Activated CD4-positive, alpha-beta T cell treated with anti-CD3 and anti-CD28 coated beads, Interleukin-2, Interleukin-6, amounts not matched to agents 100 ng/mL and 50 ng/mL, durations not matched to agents 16 hours and 8 hours (primary cell): ENCODE results near the gene STX18.
"Not testable (repeated sequence)": the region's sequence is repeated elsewhere in the genome, so short reads cannot be mapped to it uniquely, and the experiment has no call there.

ENCODE experiments used
- DNase-seq: peaks from one replicate; pipeline ENCODE4 v3.0.0-alpha.2; 2020

The STX18 gene

DNA sequence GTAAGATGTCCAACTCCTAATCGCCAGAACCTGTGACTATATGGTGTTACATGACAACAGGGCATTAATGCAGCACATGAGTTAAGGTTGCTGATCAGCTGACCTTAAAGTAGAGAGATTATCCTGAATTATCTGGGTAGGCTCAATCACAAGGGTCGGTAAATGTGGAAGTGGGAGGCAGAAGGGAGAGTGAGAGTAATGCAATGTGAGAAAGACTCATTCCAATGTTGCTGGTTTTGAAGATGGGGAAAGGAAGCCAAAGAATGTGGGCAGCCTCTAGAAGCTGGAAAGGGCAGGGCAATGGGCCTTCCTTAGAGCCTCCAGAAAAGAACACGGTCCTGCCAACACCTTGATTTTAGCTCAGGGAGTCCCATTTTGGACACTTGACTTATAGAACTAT, 67.4 kb downstream of the STX18 start:
- DNase-seq, result no peak

GRCh38 chr4:4472344-4472958, 69.4 kb downstream of the STX18 start:
- no peak for DNase-seq

- DNase-seq, result no peak
Observed at GRCh38 chr4:4471195-4471594, 70.7 kb downstream of the STX18 start.

GRCh38 chr4:4470208-4470607, 71.6 kb downstream of the STX18 start:
- no peak for DNase-seq

GRCh38 chr4:4465238-4465637, 76.6 kb downstream of the STX18 start:
- not testable (repeated sequence) for DNase-seq

DNA sequence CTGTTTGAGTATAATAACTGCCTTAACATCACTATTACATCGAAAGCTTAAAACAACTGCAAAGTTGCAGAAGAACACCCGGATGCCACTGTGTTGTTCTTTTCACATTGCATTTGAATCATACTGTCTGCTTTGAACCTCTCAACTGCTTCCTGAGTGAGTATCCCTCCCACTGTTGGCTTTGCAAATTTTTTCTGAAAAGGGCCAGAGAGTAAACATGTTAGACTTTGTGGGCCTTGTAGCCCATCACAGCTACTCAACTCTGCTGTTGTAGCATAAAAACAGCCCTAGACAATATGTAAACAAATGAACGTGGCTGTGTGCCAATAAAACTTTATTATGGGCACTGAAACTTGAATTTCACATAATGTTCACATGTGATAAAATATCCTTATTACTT, 78.9 kb downstream of the STX18 start:
- DNase-seq, result no peak

- peak; percentile 28 for DNase-seq
Observed at GRCh38 chr4:4461850-4462249, 80.0 kb downstream of the STX18 start.

- no peak for DNase-seq
Observed at GRCh38 chr4:4461178-4461577, 80.7 kb downstream of the STX18 start.

GRCh38 chr4:4460759-4461158, 81.1 kb downstream of the STX18 start:
- DNase-seq, result peak; percentile 45

DNA sequence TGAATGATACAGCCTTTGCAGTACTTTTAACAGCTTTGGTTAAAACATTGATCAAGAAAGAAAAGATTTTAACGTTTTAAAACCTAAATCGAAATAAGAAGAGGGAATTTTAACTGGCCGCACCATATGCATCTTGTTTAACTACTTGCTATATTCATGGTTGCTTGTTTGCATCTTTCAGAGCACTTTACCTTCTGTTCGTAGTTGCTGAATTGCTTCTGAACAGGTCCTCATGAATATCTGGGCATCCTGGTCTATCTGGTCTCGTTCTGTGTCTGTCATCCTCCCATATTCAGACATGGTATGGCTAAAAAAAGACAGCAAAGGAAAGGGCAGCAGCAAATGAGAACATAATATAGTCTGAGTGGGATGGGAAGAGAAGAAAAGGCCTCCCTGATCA, 82.7 kb downstream of the STX18 start:
- DNase-seq, result no peak

GRCh38 chr4:4457803-4458553, 83.9 kb downstream of the STX18 start:
- no peak for DNase-seq

DNA sequence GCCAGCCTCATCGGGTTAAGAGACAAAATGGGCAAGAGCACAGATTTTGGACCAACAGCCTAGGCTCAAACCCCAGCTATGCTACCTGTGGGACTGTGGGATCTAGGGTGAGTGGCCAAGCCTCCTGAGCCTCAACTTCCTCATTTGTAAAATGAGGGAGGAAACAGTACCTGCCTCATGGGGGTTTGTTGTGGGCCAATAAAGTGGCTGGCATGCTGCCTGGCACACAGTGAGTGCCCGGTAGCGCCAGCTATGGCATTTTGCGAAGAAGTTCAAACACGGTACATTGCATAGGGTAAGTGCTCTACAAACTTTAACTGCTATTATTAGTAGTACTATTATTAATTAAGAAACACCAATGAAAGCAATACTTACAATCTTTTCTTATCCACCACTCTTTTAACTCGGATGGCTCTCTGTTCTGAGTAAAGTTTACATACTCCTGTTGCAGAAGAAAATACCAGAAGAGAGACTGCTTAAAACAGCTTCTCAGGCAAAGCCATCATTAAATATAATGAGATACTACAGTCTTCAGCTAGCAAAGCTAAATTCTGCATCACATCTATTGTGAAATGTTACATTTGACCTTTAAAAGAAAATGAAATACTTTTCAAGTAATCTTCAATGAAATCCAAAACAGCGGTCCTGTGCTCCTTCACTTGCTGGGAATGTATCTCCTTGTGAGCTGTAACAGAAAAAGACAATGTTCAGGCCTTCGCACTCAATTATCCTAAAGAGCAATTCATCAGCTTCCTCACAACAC, 84.9 kb downstream of the STX18 start:
- no peak for DNase-seq

- DNase-seq, result no peak
Observed at GRCh38 chr4:4456351-4456750, 85.5 kb downstream of the STX18 start.

- DNase-seq, result no peak
Observed at GRCh38 chr4:4455210-4455865, 86.5 kb downstream of the STX18 start.

- peak; percentile 24 for DNase-seq
Observed at GRCh38 chr4:4446434-4446833, 95.4 kb downstream of the STX18 start.

DNA sequence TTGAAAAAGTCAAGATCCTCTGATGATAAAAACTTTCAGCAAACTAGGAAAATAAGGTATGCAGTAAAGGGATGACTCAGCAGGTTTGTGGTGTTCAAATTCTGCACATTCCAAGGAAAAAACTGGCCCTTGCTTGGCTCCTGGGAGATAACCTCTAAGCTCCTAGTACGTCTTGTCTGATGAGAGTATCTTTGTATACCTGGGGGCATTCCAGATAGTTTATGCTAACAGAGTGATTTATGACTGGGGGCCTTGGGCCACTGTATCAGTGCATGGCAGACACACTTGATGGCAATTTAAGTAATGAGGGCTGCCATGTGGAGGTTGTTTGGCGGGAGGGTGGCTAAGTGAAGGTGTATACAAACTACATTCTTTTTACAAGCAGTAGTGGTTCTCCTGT, 98.0 kb downstream of the STX18 start:
- no peak for DNase-seq

DNA sequence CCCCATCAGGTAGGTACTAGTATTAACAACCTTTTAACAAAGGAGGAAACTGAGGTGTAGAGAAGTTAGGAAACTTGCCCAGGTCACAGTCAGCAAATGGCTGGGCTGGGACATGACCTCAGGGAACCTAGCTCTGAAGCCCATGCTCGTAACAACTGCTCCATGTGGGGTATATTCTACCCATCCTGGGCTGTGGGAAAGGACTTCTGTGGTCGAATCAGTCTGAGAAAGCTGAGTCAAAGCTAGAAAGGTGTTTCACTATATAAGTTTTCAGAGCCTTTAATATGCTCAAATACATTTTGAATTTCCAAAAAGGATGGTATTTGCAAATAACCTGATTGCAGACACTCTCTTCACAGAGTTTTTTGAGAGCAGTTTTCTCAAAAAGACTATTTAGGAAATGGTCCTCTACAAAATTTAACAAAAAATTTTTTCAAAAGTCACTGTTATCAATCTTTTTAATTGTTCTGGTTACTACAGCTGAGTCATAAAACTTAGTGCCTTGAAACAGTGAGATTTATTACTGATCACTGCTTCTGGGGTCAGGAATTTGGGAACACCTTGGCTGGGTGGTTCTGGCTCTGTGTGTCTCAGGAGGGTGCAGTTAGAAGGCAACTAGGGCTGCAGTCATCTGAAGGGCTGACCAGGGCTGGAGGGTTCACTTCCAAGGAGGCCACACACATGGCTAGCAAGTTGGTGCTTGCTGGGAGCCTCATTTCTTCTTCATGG, 101.4 kb downstream of the STX18 start:
- peak; percentile 45 for DNase-seq

DNA sequence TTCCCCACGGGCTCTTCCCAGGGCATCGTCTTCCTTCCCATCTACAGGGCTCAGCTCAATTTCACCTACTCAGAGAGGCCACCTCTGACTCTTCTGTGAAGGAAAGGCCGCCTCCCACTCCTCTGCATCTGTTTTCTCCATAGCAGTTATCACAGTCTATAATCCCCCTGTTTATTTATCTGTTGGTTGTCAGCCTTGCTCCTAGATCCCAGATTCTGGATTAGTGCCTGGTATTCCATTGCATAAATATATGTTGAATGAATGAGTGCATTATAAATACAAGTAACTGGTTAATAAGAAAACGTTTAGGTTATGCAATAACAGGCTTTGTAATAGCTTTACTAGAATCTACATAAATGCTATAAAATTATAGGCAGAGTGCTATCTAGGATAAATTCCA, 102.1 kb downstream of the STX18 start:
- DNase-seq, result no peak

DNA sequence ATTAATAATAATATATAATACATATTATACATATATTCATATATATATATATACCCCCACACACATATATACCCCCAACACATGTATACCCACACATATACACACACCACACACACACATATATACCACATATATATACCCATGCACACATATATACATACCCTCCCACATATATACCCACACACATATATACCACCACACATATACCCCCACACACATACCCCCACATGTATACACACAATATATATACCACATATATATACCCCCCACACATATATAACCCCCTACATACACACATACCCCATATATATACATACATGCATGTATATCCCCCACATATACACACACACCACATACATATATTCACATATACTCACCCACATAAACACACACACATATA, 103.0 kb downstream of the STX18 start:
- DNase-seq, result no peak

DNA sequence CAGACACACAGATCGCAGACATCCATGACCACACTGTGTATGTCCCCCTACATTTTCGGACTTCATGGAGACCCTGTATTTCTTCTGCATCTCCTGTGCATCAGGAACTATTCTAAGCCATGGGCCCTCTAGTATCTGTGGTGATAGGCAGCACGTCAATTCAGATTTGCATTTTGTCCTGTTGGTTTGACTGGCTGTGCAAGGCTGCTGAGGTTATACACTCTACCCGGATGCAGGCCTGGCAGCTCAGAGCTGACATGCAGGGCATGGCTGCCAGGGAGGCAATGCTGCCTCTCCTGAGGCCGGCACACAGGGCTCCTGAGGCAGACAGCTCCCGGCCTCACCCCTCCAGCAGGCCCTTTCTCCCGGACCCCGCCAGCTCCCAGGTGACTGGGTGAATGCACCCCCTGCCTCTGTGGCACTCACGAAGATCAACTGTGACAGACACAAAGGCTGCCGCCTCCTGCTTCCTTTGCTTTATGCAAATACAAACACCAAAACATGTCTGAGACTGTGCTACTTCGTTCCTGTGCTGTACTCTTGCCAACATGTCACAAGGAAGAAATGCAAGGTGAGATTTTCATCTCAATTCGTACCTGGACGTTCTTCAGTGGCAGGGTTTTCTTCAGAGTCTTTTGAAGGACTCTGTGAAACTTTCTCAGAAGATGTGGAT, 103.9 kb downstream of the STX18 start:
- DNase-seq, result no peak

GRCh38 chr4:4436244-4436823, 105.5 kb downstream of the STX18 start:
- no peak for DNase-seq

GRCh38 chr4:4433941-4434340, 107.9 kb downstream of the STX18 start:
- DNase-seq, result no peak
